Activated gamma-delta T cell treated with anti-CD3 and anti-CD28 coated beads, Interleukin-2, amount 50 U/mL, for 16 hours (primary cell): Measurements from ENCODE around the gene AGRN.
"Not testable (repeated sequence)": the region's sequence is repeated elsewhere in the genome, so short reads cannot be mapped to it uniquely, and the experiment has no call there.

Experiments used
- DNase-seq: peaks from one replicate; pipeline ENCODE4 v3.0.0-alpha.2; 2020; ENCODE audit warnings: low read depth

Gene AGRN

DNA sequence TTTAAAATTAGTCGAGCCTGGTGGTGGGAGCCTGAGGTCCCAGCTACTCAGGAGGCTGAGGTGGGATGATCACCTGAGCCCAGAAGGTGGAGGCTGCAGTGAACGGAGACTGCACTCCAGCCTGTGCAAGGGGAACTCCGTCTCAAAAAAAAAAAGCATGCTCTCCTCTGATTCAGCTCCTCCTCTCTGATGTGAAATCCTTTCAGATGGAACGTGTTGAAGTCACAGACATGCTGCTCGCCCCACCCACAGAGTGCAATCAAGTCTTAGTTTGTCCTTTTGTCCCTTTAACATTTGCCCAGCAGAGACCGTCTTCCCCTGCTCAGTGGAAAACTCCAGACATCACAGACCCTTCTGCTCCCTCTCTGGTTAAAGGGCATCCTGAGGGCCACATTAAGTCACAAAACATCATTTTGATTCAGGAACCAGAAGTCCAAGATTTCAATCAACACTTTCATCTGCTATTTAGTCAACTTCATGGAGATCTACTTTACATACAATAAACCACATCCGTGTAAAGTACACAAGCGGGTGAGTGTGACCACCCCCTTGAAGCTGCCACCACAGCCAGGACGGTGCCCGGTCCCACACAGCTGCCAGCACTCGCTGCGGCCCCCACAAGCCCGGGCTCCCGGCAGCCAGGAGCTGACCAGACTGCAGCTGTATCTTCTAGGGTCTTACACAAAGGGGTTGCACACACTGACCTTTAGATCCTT, 73.1 kb downstream of the AGRN start:
- no peak for DNase-seq

DNA sequence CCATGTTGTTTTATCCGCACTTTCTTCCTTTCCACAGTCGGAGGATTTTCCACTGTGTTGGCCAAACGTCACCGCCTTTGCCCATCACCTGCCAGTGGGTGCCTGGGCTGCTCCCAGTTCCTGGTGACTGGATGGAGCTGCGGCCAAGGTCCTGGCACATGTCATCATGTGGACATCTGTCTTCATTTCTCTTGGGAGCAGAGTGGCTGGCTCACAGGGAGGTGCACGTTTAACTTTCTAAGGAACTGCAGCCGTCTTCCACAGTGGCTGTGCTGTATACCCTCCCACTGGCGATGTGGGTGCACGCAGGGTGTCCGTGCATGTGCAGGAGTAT, 73.7 kb downstream of the AGRN start:
- no peak for DNase-seq

DNA sequence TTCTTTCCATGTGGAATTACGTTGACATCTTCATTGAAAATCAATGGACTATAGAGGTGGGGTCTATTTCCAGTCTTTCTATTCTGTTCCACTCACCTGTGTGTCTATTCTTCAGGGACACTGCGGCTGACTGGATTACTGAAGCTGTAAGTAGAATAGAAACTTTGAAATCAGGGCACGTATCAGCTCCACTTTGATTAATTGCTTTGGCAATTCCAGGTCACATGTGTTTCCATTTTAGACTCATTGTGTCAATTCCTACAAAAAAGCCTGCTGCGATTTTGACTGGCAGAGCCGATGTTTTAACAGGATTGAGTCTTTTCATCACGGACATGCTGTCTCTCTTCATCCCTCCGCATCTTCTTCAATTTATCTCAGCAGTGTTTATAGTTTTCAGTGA, 75.1 kb downstream of the AGRN start:
- DNase-seq = no peak

DNA sequence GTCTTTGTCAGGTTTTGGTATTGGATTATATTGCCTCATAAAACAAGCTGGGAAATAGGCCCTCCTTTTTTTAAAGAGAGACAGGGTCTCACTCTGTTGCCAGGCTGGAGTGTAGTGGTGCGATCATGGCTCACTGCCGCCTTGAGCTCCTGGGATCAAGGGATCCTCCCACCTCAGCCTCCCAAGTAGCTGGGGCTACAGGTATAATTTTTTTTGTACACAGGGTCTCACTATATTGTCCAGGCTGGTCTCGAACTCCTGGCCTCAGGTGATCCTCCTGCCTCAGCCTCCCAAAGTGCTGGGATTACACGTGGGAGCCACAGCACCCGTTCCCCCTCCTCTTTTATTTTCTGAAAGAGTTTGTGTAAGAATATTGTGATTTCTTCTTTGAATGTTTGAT, 76.2 kb downstream of the AGRN start:
- not testable (repeated sequence) for DNase-seq

DNA sequence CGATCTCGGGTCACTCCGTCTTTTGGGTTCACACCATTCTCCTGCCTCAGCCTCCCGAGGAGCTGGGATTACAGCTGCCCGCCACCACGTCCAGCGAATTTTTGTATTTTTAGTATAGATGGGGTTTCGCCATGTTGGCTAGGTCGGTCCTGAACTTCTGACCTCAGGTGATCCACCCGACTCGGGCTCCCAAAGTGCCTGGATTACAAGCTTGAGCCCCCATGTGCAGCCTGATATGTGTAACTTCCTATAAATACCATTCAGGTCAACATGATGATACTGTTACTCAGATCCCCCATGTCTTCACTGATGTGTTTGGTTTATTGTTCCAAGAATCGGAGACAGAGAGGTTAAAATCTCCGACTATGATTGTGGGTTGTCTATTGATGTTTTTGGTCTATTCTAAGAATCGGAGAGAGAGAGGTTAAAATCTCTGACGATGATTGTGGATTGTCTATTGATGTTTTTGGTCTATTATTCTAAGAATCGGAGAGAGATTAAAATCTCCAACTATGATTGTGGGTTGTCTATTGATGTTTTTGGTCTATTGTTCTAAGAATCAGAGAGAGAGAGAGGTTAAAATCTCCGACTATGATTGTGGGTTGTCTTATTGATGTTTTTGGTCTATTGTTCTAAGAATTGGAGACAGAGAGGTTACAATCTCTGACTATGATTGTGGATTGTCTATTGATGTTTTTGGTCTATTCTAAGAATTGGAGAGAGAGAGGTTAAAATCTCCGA, 78.9 kb downstream of the AGRN start:
- no peak for DNase-seq

DNA sequence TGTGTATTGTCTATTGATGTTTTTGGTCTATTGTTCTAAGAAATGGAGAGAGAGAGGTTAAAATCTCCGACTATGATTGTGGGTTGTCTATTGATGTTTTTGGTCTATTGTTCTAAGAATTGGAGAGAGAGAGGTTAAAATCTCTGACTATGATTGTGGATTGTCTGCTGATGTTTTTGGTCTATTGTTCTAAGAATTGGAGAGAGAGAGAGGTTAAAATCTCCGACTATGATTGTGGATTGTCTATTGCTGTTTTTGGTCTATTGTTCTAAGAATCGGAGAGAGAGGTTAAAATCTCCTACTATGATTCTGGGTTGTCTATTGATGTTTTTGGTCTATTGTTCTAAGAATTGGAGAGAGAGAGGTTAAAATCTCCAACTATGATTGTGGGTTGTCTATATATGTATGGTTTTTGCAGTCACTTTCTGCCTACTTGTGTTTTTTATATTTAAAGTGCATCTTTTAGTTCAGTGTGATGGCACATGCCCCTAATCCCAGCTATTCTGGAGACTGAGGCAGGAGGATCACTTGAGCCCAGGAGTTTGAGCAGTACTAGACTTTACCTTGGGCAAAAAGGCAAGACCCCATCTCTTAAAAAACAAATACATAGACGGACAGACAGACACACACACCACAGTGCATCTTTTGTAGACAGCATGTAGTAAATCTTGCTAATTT, 79.7 kb downstream of the AGRN start:
- no peak for DNase-seq

DNA sequence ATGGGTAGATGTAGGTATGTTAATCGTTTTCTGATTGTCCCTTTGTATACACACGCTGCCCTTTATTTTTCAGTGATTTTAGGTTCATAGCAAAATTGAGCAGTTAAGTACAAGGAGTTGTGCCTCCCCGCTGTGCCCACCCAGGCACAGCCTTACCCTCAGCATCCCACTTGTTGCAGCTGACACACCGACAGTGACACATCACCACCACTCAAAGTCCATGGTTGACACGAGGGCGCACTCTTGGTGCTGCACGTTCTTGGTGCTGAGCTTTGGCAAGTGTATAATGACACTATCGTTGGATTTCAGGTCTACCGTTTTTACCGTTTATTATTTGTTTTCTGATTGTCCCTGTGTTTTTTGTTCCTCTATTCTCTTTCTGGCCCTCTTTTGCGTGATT, 80.4 kb downstream of the AGRN start:
- DNase-seq = no peak

DNA sequence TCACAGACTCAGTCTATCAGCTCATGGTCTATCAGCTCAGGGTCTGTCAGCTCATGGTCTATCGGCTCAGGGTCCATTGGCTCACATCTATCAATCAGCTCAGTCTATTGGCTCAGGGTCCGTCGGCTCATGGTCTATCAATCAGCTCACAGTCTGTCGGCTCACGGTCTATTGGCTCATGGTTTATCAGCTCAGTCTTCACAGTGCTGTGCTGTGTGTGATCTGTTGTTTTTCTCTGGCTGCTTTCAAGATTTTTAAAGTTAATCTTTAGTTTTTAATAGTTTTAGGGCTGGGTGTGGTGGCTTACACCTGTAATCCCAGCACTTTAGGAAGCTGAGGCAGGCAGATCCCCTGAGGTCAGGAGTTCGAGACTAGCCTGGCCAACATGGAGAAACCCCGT, 81.6 kb downstream of the AGRN start:
- no peak for DNase-seq

DNA sequence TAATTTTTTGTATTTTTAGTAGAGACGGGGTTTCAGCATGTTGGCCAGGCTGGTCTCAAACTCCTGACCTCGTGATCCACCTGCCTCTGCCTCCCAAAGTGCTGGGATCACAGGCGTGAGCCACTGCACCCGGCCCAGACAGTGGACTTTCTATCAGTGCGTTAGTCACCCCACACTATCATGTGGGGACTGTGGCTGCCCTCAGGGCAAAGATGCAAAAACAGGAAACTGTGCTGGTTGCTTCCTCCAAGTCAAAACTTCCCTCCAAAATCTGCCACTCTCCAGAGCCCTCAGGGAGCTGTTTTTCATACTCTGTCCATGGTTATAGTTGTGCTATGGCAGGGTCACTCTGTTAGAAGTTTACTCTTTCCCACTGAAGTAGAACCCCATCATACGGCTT, 84.2 kb downstream of the AGRN start:
- not testable (repeated sequence) for DNase-seq
